HCT116 (cell line): ENCODE data around the gene STON1. TPM values are rescaled to one million over a fixed set of nuclear protein-coding genes. Genes with fewer than 3 reads are reported as not detected.

Source experiments
- ATAC-seq: fragments of 200-7000 bp; cut with Tn5 transposase; 2 replicates; pipeline ENCODE4 v1.9.1; 2020; ENCODE audit warnings: mild to moderate bottlenecking, moderate library complexity
- BruUV-seq: library from RNA; stranded (reverse); fragments of 400-500 nt; replicated peaks from 2 replicates; lab custom pipeline; 2021; lab: Mats Ljungman, UMichigan
- CTCF ChIA-PET: fragments of 300-600 bp; sonication (Branson Sonifier 250); formaldehyde crosslinking; loops from one replicate; lab custom pipeline; 2021; ENCODE audit warnings: antibody characterized with exemption; lab: Charles Lee
- POLR2A ChIA-PET: fragments of 300-600, 350-600 bp; sonication (Branson Sonifier 250); formaldehyde crosslinking; loops from one replicate; lab custom pipeline; 2021; ENCODE audit warnings: antibody characterized with exemption; lab: Charles Lee
- RAD21 ChIA-PET, 2 experiments: fragments of 300-600 bp; sonication (Branson Sonifier 250); formaldehyde crosslinking; loops; one replicate each; lab custom pipeline; 2023; ENCODE audit warnings: low total read pairs in 2 of 2; ENCODE audit not compliant: uncharacterized antibody in 2 of 2, unreplicated experiment in 2 of 2, low non-redundant PET in 1 of 2; lab: Charles Lee
- DNase-seq: peaks from one replicate; pipeline ENCODE4 v3.0.0-alpha.2; 2010; ENCODE audit warnings: low read depth, low spot score
- H2AFZ ChIP-seq: fragments of 200-600 bp; shearing (Covaris generic), sonication (generic); 2 replicates; pipeline ENCODE4 v1.6.1; 2017; ENCODE audit warnings: low read depth, mixed run types, mixed read lengths, antibody characterized with exemption, low read length; ENCODE audit not compliant: poor library complexity, severe bottlenecking
- H3K27ac ChIP-seq: 2 replicates; pipeline ENCODE4 v1.5.1; 2012; ENCODE audit warnings: low read depth, low read length
- H3K27me3 ChIP-seq: fragments of 200-600 bp; sonication (generic); 2 replicates; pipeline ENCODE4 v1.6.1; 2016; ENCODE audit warnings: mixed run types, low read length, mixed read lengths; ENCODE audit not compliant: insufficient read depth
- H3K36me3 ChIP-seq, 2 experiments: fragments of 200-500 bp in 1 of 2; fragments of 200-600 bp in 1 of 2; sonication (Bioruptor generic) in 1 of 2; sonication (generic) in 1 of 2; 2 replicates each; pipeline versions ENCODE4 v1.5.1 to v1.6.1; 2014 to 2016; ENCODE audit warnings: low read length in 2 of 2, inconsistent platforms in 1 of 2, mixed read lengths in 1 of 2, mixed run types in 1 of 2; ENCODE audit not compliant: insufficient read depth in 2 of 2, control insufficient read depth in 1 of 2
- H3K4me1 ChIP-seq, 2 experiments: fragments of 200-600 bp in 1 of 2; sonication (generic) in 1 of 2; 2 replicates each; pipeline versions ENCODE4 v1.5.1 to v1.6.1; 2012 to 2017; ENCODE audit warnings: low read length in 2 of 2, inconsistent platforms in 1 of 2, mild to moderate bottlenecking in 1 of 2, mixed read lengths in 1 of 2, mixed run types in 1 of 2, moderate library complexity in 1 of 2; ENCODE audit not compliant: insufficient read depth in 2 of 2, control insufficient read depth in 1 of 2
- H3K4me2 ChIP-seq: fragments of 200-600 bp; sonication (generic); 2 replicates; pipeline ENCODE4 v1.6.1; 2017; ENCODE audit warnings: mixed run types, low read length, mixed read lengths
- H3K4me3 ChIP-seq, 2 experiments: fragments of 200-600 bp in 1 of 2; sonication (generic) in 1 of 2; replicated peaks in 1 of 2; 2 replicates each; pipeline ENCODE4 v1.5.1; 2011 to 2016; ENCODE audit warnings: low read length in 2 of 2, control low read depth in 1 of 2, low read depth in 1 of 2, mild to moderate bottlenecking in 1 of 2, mixed read lengths in 1 of 2, mixed run types in 1 of 2
- H3K79me2 ChIP-seq: fragments of 200-600 bp; sonication (generic); 2 replicates; pipeline ENCODE4 v1.6.1; 2017; ENCODE audit warnings: mild to moderate bottlenecking, mixed run types, low read length, moderate library complexity, mixed read lengths; ENCODE audit not compliant: insufficient read depth
- H3K9ac ChIP-seq: fragments of 200-600 bp; sonication (generic); 2 replicates; pipeline ENCODE4 v1.6.1; 2016; ENCODE audit warnings: low read length, mixed read lengths
- H3K9me2 ChIP-seq: fragments of 200-600 bp; sonication (generic), shearing (Covaris generic); 2 replicates; pipeline ENCODE4 v1.6.1; 2017; ENCODE audit warnings: mixed run types, mild to moderate bottlenecking, moderate library complexity; ENCODE audit not compliant: insufficient read depth
- H3K9me3 ChIP-seq, 2 experiments: fragments of 200-500 bp in 1 of 2; fragments of 200-600 bp in 1 of 2; sonication (Bioruptor generic) in 1 of 2; sonication (generic) in 1 of 2; 2 replicates each; pipeline ENCODE4 v1.6.1; 2014 to 2017; ENCODE audit warnings: low read length in 2 of 2, mixed read lengths in 2 of 2, inconsistent platforms in 1 of 2, low read depth in 1 of 2, mild to moderate bottlenecking in 1 of 2, mixed run types in 1 of 2, moderate library complexity in 1 of 2; ENCODE audit not compliant: control insufficient read depth in 1 of 2, insufficient read depth in 1 of 2
- H4K20me1 ChIP-seq: fragments of 200-600 bp; sonication (generic), shearing (Covaris generic); 2 replicates; pipeline ENCODE4 v1.6.1; 2017; ENCODE audit warnings: mixed run types, mild to moderate bottlenecking, moderate library complexity; ENCODE audit not compliant: insufficient read depth
- CBX3 ChIP-seq: IDR thresholded peaks from 2 replicates; pipeline ENCODE4 v1.6.1; 2012; ENCODE audit warnings: low read depth
- ELF1 ChIP-seq: IDR thresholded peaks from 2 replicates; pipeline ENCODE4 v1.6.1; 2012; ENCODE audit warnings: low read depth, borderline replicate concordance
- JUND ChIP-seq: IDR thresholded peaks from 2 replicates; pipeline ENCODE4 v1.6.1; 2012
- POLR2AphosphoS5 ChIP-seq: IDR thresholded peaks from 2 replicates; pipeline ENCODE4 v1.6.1; 2011; ENCODE audit warnings: mild to moderate bottlenecking, low read depth, low read length, moderate library complexity
- SRF ChIP-seq: IDR thresholded peaks from 2 replicates; pipeline ENCODE4 v1.6.1; 2012; ENCODE audit warnings: low read depth
- TCF7L2 ChIP-seq: IDR thresholded peaks from 2 replicates; pipeline ENCODE4 v1.7.0; 2011; ENCODE audit warnings: borderline replicate concordance, inconsistent platforms; ENCODE audit not compliant: insufficient read depth, insufficient read length; ENCODE audit errors: extremely low read depth
- YY1 ChIP-seq: IDR thresholded peaks from 2 replicates; pipeline ENCODE4 v1.6.1; 2011; ENCODE audit warnings: low read length, low read depth, moderate library complexity, mild to moderate bottlenecking; ENCODE audit not compliant: insufficient replicate concordance; ENCODE audit errors: extremely low read depth
- ZFX ChIP-seq: fragments of 450-650 bp; IDR thresholded peaks from 2 replicates; pipeline ENCODE4 v1.6.1; 2017
- intact Hi-C: fragments of 100-400 bp; cut with micrococcal nuclease; formaldehyde crosslinking; loops from 2 replicates; pipeline ENCODE4 v1.10.0; 2022
- total RNA-seq: library from RNA; stranded (reverse); gene quantifications from one replicate; pipeline ENCODE4 v1.2.1, GENCODE V29; 2021; ENCODE audit not compliant: unreplicated experiment
- TF ChIP-seq, protein P1 (sequence below): IDR thresholded peaks from 2 replicates; pipeline ENCODE4 v1.6.1; 2012
- TF ChIP-seq, protein P2 (sequence below): IDR thresholded peaks from 2 replicates; pipeline ENCODE4 v1.6.1; 2012; ENCODE audit warnings: low read depth
- TF ChIP-seq, protein P3 (sequence below): IDR thresholded peaks from 2 replicates; pipeline ENCODE4 v1.6.1; 2012
- TF ChIP-seq, protein P4 (sequence below): IDR thresholded peaks from 2 replicates; pipeline ENCODE4 v1.6.1; 2011; ENCODE audit warnings: mild to moderate bottlenecking, low read length, moderate library complexity; ENCODE audit not compliant: insufficient replicate concordance; ENCODE audit errors: extremely low read depth

Gene STON1
- total RNA-seq, 1 experiment from 2014 or later: 1.4 TPM

DNA sequence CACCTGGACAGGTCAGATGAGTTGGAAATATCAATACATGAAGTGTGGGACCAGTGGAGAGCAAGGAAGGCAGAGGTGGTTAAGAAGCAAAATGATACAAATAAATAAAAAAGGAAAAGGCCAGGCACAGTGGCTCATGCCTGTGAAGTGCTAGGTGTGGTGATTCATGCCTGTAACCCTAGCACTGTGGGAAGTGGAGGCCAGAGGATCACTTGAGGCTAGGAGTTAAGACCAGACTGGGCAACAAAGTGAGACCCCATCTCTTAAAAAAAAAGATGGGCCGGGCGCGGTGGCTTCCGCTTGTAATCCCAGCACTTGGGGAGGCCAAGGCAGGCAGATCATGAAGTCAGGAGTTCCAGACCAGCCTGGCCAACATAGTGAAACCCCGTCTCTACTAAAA, 2.9 kb downstream of the STON1 start:
- Histone ChIP-seq H3K4me1 (no peaks in the 10 kb centered on the region), H3K79me2 (no peaks in the 10 kb centered on the region), H3K36me3 (no peaks in the 10 kb centered on the region), H3K9ac (no peak overlapping the region), H2AFZ (no peak overlapping the region), H3K4me3 (no peak overlapping the region), H3K9me3 (no peaks in the 10 kb centered on the region), H3K27me3 (no peaks in the 10 kb centered on the region), H4K20me1 (no peaks in the 10 kb centered on the region), H3K9me2 (no peaks in the 10 kb centered on the region), H3K27ac (no peak overlapping the region), H3K4me2 (no peak overlapping the region)
- ChIA-PET CTCF (no interaction called here), RAD21 (no interaction called here), POLR2A (no interaction called here)
- intact Hi-C loops: no loop called here
- no peak for ATAC-seq
- no peak for DNase-seq
- TF ChIP-seq, protein P1, sequence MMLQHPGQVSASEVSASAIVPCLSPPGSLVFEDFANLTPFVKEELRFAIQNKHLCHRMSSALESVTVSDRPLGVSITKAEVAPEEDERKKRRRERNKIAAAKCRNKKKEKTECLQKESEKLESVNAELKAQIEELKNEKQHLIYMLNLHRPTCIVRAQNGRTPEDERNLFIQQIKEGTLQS: no peak
- no TSS peak for BruUV-seq

DNA sequence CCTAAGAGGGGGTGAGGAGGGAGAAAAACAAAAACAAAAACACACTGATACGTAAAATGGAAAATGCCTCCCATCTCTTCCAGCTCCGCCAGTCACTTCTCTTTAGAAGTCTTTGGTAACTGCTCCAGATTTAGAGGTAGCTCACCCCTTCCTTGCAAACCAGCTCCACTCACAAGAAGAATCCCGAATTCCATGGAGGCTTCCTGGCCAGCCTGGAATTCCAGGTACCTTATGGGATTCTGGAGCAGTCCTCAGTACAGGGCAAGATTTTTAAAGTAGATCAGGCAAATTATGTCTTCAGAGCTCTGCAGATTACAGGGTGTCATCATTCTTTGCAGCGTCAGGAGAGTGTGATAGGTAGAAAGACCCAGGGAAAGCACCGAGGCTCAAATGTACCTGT, 4.8 kb downstream of the STON1 start:
- H3K27me3 ChIP-seq: no peaks in the 10 kb centered on the region
- H3K4me1 ChIP-seq: no peaks in the 10 kb centered on the region
- CTCF ChIA-PET: no interaction called here
- no TSS peak for BruUV-seq
- H3K9me3 ChIP-seq: no peaks in the 10 kb centered on the region
- no peaks in the 10 kb centered on the region for H3K36me3 ChIP-seq
- ATAC-seq: no peak
- no peak overlapping the region for H2AFZ ChIP-seq
- no peaks in the 10 kb centered on the region for H3K79me2 ChIP-seq
- H3K9me2 ChIP-seq: no peaks in the 10 kb centered on the region
- H4K20me1 ChIP-seq: no peaks in the 10 kb centered on the region
- POLR2A ChIA-PET: no interaction called here
- H3K27ac ChIP-seq: no peak overlapping the region
- no peak overlapping the region for H3K9ac ChIP-seq
- TF ChIP-seq, protein P2, sequence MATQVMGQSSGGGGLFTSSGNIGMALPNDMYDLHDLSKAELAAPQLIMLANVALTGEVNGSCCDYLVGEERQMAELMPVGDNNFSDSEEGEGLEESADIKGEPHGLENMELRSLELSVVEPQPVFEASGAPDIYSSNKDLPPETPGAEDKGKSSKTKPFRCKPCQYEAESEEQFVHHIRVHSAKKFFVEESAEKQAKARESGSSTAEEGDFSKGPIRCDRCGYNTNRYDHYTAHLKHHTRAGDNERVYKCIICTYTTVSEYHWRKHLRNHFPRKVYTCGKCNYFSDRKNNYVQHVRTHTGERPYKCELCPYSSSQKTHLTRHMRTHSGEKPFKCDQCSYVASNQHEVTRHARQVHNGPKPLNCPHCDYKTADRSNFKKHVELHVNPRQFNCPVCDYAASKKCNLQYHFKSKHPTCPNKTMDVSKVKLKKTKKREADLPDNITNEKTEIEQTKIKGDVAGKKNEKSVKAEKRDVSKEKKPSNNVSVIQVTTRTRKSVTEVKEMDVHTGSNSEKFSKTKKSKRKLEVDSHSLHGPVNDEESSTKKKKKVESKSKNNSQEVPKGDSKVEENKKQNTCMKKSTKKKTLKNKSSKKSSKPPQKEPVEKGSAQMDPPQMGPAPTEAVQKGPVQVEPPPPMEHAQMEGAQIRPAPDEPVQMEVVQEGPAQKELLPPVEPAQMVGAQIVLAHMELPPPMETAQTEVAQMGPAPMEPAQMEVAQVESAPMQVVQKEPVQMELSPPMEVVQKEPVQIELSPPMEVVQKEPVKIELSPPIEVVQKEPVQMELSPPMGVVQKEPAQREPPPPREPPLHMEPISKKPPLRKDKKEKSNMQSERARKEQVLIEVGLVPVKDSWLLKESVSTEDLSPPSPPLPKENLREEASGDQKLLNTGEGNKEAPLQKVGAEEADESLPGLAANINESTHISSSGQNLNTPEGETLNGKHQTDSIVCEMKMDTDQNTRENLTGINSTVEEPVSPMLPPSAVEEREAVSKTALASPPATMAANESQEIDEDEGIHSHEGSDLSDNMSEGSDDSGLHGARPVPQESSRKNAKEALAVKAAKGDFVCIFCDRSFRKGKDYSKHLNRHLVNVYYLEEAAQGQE: no peak
- no peak for TF ChIP-seq ZFX
- TF ChIP-seq YY1: no peak
- TF ChIP-seq, protein P3, sequence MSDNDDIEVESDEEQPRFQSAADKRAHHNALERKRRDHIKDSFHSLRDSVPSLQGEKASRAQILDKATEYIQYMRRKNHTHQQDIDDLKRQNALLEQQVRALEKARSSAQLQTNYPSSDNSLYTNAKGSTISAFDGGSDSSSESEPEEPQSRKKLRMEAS: no peak
- TF ChIP-seq, protein P4, sequence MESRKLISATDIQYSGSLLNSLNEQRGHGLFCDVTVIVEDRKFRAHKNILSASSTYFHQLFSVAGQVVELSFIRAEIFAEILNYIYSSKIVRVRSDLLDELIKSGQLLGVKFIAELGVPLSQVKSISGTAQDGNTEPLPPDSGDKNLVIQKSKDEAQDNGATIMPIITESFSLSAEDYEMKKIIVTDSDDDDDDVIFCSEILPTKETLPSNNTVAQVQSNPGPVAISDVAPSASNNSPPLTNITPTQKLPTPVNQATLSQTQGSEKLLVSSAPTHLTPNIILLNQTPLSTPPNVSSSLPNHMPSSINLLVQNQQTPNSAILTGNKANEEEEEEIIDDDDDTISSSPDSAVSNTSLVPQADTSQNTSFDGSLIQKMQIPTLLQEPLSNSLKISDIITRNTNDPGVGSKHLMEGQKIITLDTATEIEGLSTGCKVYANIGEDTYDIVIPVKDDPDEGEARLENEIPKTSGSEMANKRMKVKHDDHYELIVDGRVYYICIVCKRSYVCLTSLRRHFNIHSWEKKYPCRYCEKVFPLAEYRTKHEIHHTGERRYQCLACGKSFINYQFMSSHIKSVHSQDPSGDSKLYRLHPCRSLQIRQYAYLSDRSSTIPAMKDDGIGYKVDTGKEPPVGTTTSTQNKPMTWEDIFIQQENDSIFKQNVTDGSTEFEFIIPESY: no peak
- TF ChIP-seq, protein P1: no peak
- TF ChIP-seq JUND: no peak
- TF ChIP-seq TCF7L2: no peak
- TF ChIP-seq SRF: no peak
- no peak for TF ChIP-seq ELF1
- TF ChIP-seq POLR2AphosphoS5: no peak
- TF ChIP-seq CBX3: no peak
- no peak overlapping the region for H3K4me2 ChIP-seq
- intact Hi-C loops: no loop called here
- no peak for DNase-seq
- no peak overlapping the region for H3K4me3 ChIP-seq
- RAD21 ChIA-PET: no interaction called here
